GM19328 (cell line): ENCODE measurements around the gene PLIN1.

ENCODE experiments used
- ATAC-seq: cut with Tn5 transposase; IDR thresholded peaks from one replicate; pipeline ENCODE4 v1.9.1; 2021; ENCODE audit warnings: mild to moderate bottlenecking, moderate library complexity; ENCODE audit not compliant: unreplicated experiment

The PLIN1 gene

DNA sequence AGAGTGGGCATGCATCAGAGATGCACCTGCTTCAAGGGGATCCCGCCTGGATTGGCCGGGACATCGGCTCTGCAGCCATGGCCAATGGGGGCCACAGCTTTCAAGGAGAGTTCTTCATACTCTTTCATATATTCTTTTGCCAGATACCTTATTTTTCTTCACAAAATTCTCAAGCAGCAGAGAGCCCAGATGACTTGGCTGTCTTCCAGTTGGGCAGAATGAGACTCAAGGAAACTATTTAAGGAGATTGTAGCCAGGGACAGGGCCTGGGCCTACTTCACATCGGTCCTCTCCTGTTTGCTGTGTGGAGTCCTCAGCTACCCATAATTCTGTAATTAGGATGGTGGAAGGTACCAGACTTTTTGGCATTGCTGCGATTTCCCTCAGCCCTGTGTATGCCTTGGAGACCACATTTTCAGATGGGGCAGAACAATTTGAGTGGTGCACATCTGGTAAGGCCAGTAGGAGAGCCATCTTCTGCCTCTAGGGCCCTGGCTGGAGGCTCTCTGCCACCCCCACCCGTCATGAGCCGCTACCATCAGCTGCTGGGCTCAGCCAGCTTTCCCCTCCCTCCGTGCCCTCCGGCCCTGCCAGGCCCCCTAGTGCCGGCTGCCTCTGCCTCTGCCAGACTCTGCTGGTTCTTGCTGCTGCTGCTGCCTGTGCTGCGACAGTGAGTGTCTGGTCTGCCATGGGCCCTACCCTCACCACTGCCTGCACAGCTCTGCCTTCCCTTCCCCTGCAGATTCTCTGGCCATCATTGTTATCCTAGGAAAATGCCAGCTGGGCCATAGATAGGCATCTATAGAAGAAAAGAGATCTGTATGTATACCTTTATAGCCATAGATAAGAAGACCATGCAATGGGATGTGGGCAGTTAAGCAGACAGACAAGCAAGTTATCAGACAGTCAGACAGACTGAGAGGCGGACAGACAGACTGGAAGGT is 6.7 kb downstream of the PLIN1 start:
- ATAC-seq, result no peak

DNA sequence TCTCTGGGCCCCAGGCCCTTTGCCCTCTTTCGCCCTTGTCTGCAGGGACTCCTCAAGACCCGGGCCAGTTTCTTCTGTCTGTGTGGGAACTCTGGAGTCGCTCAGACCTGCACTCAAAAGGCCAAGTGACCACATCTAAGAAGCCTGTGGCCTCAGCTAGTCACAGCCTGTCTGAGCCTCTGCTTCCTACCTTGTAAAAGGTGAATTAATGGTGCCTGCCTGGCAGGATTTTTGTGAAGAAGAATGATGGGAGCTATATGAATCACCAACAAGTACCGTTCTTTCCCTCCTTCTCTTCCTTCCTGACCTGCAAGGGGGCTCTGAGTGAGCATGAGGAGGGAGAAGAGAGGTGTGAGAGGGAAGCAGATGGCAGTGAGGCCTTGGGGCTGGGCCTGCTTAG is 7.5 kb downstream of the PLIN1 start:
- ATAC-seq, result no peak

DNA sequence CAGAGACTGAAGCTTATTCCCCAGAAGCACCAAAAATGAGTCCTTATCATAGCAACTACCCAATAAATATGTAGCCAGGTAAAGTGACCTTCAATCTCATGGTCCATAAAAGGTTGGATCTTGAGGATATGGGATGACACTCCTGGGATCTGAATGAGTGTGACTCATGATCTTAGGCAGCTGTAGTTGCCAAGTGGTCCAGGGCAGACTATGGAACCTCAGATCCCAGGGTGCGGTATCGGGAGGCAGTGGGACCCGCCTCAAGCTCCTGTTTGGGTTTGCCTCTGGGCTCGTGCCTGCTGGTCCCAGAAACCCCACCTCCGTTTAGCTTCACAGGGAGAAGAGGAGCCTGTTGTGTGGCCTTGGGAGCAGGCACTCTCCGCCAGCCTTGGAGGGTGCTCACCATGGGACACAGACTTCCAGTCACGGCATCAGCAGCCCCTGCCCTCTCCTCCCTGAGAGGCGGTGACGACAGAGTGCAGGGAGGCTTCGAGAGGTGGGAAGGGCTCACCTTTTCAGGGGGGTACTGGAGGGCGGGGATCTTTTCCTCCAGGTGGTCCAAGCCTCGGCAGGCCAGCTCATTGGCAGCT is 8.1 kb downstream of the PLIN1 start:
- no peak for ATAC-seq

DNA sequence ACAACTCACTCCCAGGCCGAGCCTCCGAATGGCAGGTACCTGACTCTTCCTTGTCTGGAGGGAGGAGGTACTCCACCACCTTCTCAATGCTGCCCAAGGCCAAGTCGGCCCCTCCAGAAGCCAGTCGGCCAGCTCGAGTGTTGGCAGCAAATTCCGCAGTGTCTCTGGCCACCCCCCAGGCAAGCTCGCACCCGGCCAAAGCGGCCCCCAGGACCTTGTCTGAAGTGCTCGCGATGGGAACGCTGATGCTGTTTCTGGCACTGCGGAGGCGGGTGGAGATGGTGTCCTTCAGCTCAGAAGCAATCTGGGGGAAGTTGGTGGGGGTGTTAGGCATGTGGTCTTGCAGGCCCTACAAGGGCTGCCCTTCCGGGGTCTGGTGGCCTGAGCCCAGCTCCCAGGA is 9.2 kb downstream of the PLIN1 start:
- no peak for ATAC-seq

DNA sequence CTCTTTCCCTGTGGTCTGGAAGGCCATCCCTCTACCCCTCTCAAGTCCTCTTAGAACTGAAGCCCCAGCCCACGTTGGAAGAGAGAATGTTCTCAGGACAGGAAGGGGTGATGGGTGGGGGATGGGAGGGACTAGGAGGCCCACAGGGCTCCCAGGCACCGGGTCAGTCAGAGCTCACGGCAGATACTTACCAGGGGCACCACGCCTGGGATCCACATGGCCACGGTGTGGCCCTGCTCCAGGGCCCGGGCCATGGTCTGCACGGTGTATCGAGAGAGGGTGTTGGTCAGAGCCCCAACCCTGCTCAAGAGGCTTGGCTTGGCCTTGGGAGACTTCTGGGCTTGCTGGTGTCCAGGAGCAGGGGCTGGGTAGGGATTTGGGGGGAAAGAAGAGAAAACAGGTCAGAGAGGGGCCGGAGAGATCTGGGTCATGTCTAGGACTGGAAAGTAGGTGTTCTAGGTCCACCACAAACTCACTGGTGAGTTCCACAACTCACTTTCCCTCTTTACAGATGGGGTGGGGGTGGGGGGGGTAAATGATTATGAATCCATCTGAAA is 9.8 kb downstream of the PLIN1 start:
- ATAC-seq, result no peak

DNA sequence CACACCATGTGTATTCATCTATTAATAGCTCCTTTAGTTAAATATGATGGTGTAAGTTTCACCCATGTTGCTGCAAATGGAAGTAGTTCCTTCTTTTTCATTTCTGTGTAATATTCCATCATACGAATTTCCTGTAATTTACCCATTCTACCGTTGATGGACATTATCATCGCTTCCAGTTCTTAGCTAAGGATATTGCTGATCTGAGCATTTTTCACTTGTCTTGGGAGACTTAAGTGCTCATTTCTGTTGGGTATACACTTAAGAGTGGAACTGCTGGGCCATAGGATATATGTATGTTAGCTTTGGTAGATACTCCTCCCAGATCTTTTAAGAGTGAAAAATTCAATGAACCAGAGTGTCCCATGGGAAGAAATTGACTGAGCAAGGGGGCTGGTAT is 11.0 kb downstream of the PLIN1 start:
- no peak for ATAC-seq

DNA sequence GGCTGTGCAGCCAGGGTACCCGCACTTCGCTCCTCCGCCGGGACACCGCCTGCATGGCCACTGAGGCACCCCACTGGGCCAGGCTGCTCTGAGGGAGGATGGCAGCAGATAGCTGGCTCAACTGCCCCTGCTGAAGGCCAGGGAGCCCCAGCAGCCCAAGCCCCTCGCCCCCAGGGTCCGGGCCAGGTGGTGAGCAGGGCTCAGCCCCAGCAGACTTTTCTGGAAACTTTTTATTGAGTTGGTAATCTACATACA is 11.5 kb downstream of the PLIN1 start:
- ATAC-seq, result no peak

DNA sequence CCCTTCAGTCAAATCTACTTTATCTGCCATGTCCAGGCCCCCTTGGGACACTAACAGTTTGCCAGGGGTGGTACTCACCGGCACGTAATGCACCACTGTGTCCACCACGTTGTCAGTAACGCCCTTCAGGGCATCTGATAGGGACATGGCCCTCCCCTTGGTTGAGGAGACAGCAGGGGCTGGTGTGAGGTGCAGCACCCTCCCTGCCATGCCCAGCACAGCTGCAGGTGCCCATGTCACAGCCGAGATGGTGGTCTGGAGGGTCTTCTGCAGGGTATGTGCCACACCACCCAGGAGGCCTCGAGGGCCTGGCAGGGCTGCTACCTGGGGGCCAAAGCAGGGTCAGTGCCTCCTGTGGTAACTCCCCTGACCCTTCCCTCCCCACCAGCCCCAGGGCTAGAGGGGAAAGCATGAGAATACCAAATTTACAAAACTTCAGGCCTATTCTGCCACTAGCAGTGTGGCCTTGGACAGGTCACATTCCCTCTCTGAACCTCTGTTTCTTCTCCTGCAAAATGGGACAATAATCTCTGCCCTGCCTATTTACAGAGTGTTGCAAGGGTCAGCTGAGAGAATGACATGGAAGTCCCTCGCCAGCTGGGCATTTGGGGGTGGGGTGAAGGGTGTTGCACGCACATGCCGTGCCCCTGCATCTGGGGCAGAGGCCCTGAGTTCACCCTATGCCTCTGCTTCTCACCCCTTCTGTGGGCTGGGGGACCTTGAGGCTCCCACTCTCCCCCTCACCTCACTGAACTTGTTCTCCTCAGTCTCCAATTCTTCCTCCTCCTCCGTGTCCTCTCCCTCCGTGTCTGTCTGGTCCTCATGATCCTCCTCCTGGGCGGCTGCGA is 12.1 kb downstream of the PLIN1 start:
- ATAC-seq, result no peak

DNA sequence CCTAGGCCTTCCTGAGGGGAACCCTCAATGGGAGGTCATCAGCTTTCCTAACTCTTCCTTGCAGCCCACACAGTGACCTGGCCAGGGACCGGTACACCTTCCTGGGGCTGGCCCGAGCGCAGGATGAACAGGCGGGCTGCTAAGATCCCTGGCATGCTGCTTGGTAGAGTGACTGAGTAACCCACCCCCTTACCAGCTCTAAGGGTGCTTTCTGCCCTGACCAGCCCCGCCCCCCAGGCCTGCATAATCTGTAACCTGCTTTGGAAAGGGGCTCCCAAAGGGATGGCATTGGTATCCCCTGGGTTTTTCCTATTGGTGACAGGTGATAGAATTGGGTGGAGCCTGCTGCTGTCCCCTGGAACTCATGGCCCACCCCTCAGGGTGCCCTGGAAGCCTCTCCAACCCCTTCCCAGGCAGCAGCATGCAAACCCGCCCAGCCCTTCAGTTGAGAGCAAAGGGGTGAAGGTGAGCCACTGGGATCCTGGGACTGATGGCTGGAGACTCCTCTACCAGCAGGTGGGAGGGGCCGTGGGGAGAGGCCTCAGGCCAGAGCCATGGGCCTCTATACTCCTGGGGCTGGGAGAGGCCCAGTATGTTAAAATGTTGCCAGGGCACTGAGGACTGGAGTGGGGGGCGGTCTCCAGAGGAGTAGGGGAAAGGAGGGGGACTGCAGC is 12.8 kb downstream of the PLIN1 start:
- no peak for ATAC-seq

DNA sequence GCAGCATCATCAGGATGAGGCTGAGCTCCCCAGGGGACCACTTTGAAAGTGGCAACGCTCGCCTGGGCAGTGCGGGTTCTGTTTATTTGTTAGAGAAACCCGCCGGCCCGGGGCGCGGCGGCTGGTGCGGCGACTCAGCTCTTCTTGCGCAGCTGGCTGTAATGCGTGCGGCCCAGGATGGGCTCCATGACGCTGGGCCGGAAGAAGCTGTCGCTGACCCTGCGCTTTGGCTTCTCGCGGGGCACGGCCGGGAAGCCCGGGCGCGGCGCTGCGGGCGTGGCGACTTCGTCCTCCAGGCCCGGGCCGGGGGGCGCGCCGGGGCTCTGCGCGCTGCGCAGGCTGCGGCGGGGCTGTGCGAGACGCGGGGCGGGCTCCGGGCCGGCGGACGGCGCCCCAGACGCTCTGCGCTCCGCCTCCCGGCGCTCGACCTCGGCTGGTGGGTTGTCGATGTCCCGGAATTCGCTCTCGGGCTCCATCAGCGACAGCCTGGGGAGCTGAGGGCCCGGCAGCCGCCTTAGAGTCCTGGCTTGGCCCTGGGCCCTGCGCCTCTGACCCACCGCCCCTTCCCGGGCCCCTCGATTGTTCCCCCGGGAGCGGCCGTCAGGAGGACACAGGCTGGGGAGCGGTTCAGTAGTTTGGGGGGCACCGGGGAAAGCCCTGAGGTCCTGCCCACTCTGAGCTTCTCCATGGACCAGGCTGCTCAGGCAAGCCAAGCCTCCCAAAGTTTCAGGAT is 13.6 kb downstream of the PLIN1 start:
- no peak for ATAC-seq

DNA sequence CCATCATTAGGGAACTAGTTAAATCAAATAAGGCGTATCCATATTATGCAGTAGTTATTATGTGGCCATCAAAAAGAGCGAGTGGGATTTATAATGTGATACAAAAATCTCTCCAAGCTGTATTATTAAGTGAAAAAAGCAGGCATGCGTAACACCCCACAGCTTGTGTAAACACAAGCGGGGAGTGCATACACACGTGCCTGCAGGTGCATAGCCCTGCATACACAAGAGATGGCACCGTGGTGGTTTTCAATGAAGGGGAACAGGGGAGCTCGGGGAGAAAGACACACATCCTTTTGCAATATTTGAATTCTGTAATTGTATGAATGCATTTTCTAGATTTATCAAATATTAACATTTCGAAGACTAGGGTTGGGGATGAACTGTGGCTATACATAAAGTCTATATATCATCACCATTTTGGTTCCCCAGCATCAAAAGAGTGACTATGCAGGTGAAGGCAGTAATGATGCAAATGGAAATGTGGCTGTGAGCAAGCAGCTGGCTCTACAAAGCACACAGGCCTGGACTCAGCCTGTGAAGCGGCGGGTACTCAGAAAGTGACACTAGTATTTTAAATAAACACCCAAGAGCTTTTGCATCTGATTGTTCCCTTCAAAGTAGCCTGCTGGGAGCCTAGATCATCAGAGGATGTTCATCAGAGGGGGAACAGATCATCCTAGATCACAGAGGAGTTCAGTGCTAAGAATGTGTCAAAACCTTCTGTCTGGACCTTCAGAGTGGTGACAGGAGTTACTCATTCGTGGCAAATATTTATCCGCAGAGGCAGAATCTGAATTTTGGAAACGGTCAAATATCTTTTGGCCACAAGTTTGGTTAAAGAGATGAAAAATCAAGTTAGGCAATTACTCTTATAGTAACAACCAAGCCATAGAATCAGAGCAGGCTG is 14.5 kb downstream of the PLIN1 start:
- no peak for ATAC-seq

DNA sequence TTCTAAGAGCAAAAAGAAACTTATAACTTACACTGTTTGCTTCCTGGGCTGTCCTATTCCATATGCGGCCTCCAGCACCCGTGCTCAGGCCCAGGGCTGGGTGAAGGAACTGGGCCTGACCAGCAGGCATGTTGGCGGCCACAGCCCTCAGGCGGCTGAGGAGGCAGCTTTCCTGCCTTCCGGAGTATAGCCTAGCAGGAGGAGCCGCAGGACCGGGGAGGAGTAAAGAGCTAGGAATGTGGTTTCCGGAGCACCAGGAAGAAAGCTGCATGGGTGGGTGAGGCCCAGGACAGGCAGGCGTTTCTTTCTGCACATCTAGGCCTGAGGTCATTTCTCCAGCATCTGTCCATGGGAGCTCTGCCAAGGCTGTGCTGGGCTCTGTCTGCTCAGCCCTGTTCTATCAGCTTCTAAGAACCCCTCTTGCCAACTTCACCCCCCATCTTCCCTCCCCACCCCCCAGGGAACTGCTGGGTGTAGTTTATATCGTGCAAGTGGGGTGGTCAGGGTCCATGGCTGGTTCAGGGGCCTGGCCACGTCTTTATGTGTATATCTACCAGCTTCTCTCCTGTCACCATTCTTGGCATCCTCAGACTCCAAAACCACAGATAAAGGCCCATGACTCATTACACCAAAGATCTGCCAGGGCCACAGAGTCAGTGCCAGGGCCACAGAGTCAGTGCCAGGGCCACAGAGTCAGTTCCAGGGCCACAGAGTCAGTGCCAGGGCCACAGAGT is 16.1 kb downstream of the PLIN1 start:
- no peak for ATAC-seq

DNA sequence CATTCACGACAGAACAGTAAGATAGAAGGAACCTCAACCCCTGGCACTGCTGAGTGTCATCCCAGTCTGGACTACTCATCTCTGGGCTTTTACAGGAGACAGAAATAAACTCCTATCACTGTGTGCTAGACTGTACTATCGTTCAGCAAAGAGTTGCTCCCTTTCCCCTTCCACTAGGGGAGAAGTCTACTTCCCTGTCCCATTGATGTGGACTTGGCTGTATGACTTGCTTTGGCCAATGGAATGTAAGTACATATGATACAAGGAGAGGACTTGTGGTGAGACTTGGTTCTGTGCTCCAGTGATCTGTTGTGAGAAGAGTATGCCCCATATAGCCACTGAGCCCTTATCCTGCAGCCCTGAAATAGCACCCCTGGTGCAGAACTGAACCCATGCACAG is 18.6 kb downstream of the PLIN1 start:
- no peak for ATAC-seq

DNA sequence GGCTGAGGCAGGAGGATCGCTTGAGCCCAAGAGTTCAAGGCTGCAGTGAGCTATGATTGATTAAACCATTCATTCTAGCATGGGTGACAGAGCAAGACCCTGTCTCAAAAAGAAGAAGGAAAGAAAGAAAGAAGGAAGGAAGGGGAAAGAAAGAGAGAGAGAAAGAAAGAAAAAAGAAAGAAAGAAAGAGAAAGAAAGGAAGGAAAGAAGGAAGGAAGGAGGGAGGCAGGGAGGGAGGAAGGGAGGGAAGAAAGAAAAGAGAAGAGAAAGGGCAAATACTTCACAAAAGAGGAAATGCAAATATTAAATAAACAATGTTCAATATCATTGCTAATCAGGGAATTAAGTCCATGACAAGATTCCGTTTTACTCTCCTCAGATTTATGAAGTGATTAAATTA is 19.9 kb downstream of the PLIN1 start:
- no peak for ATAC-seq

DNA sequence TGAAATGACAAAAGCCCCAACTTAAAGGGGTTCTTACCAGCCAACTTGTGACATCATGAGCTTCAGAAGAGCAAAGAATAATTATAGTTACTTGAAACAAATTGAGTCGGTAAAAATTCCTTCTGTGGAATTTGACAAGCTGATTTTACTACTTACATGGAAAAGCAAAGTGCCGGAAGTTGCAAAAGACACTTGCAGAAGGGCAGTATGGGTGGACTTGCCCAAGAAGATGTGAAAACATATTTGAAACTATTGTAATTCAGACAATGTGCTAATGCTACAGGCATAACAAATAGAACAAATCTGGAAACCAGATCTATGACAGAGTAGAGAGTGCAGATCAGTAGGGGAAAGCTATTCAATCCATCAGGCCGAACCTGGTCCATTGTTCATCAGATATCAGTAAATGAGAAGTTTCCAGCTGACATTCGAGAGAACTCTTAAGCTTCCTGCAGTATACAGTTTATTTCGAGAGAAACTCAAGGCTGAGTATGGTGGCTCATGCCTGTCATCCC is 21.4 kb downstream of the PLIN1 start:
- ATAC-seq, result no peak

DNA sequence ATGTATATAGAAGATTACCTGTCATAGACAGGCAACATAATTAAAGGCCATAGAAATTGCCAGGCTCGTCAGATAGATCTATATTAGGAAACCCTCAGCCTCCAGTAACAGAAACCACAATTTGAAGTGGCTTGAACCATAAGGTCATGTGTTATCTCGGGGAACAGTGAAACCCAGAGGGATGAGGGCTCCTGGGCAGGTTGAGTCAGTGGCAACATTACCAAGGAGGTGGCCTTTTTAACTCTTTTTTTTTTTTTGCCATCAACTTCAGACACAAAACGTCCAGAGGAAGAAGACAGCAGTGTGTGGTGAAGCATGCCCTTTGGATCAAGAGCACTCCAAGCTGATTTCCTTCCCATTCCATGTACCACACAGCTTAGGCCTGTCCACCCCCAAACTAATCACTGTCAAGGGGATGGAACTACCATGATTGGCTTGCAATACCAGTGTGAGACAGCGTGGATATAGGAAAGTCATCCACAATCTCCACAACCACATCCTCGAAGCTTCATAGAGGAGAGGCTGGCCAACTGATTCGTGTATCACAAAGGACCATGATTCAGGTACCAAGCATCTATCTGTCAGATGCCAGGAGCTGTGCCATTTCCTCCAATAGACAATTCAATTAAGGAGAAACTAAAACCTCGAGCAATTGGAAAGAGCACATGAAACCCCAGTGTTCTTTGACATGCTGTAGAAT is 22.9 kb downstream of the PLIN1 start:
- ATAC-seq, result no peak

DNA sequence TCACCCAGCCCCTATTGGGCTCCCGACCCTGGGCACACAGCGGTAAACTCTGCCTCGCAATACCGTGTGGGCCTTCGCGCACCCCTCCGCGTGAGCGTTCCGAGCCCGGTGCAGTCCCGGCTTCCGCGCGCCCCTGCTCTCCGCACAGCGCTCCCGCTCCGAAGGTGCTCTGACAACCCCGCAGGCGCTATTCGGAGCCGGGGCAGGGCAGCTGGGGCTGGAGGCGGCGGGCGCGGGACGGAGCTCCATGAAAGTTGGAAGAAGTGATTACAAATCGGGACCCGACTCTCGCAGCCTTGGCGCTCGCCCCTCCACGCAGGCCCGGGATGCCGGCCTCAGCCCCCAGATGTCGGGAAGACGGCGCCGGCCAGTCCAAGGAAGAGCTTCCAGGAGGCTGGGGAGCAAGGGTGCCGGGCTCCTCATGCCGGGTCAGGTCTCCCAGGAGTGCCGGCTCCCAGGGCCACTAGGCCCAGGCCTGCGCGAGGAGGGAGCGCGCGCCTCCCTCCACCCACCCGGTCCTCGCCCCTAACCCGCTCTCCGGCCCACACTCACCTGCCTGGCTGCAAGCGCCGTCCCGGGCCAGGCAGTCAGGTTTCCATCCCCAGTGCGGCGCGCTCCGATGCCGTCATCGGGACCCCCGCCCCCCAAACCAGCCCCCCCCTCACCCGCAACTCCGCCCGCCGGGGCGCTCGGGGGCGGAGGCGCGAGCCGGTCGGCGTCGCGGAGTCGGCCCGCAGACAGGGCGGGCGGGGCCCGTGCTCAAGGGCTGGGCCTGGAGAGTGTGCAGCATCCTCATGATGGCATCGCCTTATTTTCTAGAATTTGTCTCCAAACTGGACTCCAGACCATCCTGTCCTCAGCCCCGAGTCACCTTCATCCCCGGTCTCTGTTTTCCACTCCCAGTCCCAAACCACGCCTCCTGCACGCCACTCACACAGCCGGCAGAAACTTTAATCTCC is 24.0 kb downstream of the PLIN1 start, which contains the start of gene KIF7:
TSS of gene KIF7 (minus strand) at position 621 of the 959 bp plus-strand sequence. CDS start 2,537 bp downstream, outside the sequence.
- no peak for ATAC-seq
